ENCODE results near the gene PAGE5.

PAGE5 gene, protein sequence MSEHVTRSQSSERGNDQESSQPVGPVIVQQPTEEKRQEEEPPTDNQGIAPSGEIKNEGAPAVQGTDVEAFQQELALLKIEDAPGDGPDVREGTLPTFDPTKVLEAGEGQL

DNA sequence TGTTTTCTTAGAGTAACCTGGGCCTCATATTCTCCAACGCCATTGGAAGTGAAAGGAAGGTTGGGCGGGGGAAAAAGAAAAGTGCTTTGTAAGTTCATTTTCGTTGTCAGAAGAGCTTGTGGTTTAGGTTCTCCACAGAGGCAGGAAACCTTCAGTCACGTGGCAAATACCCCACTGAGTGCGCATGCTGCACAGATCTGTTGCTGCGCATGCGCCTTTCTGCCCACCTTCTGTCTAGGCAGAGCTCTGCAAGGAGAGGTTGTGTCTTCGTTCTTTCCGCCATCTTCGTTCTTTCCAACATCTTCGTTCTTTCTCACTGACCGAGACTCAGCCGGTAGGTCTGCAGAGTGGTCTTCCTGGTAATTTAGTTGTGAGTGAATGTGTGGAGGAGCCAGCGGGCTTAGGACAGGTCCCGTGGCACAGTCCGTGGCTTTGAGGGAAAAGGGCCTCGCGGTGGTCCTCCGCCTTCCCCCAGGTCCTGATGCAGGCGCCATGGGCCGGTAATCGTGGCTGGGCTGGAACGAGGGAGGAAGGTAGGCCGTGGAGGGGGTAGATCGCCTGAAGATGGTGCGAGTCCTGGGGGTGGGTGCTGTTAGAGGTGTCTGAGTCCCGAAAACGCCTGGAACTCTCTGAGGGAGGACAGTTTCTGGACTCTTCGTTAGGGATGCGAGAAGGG lies at the start of gene PAGE5:
Gene PAGE5 (plus strand): TSS at position 228 of the 676 bp plus-strand sequence. CDS start 1,037 bp downstream, outside the sequence.
- FAIRE-seq: no peak

DNA sequence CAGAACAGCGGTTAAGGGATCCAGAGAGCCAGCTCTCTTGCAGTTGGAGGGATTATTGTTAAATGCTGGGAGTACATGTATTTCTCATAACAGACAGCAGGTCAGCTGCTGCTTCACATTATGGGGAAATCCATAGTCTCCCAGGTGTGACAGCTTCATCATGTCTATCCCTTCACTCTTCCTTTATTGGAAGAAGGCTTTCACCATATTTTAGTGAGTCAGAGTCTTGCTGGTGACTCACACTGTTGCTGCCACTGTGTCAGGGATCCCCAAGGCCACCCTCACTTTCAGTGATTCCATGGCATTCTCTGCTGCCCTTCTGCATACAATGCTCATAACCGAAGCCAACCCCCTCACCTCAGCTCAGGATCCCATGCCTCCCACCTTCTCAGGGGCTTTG lies 32.9 kb upstream of the PAGE5 start:
- no peak for FAIRE-seq

DNA sequence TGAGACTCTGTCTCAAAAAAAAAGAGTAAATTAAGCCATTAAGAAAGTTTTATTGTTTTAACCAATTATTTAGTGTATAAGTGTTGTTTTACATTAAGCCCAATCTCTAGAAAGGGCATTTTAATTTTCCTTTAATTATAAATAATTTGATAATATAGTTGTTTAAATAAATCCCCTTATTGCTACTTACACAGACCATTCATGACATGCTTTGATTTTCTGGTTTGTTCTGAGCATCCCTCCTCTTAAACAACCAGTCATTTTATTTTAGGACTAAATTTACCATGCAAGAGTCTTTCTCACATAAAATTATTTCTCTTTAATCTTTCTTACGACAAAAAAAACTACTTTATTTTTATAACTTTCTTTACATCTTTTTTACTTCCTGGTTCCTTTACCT lies 23.5 kb upstream of the PAGE5 start:
- no peak for FAIRE-seq

DNA sequence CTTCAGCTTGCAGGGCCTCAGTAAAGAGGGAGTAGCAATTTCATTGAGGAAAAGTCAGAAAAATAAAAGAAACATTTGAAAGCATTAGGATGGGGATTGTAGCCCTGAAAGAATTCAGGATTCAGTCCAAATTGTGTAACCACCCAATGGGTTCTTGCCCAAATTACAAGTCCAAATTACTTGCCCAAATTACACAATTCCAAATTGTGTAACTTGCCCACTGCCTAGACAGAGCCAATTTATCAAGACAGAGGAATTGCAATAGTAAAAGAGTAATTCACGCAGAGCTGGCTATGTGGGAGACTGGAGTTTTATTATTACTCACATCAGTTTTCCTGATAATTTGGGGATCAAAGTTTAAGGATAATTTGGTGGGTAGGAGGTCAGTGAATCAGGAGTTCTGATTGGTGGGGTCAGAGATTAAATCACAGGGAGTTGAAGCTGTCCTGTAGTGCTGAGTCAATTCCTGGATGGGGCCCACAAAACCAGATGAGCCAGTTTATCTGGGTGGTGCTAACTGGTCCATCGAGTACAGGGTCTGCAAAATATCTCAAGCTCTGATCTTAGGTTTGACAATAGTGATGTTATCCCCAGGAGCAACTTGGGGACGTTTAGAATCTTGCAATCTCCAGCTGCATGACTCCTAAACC lies 18.1 kb upstream of the PAGE5 start:
- FAIRE-seq: no peak

DNA sequence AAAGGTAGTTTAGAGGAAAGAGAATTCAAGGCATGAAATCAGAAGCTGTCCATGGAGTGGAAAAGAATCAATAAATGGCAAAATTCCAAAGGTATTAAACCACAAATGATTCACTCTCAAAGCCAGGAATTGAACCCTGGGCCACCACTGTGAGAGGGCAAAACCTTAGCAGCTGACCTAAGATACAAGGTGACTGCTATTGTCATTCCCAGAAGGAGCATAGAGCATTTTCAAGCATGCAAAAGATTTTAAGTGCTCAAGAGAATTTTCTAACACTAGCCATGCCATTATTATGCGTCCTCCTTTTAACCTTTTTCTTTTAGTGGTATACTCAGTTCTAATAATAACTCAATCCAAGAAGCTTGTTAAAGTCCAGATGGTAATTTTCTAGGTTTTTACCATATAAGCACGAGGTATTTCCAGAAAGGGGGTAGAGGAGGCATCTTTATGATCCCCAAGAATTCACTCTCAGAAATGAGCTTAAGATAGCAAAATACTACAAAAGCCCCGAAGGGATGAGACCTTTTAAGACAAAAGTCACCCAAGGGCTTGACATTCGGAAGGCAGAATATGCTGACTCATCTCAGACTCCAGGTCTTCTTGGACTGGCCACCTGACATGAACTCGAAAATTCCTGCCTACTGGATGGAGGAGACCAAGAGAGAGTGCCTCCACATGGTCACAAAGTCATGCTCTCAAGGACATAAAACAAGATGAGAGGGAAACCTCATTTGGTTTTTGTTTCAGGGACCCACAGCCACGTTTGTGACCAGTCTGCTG lies 13.8 kb upstream of the PAGE5 start:
- FAIRE-seq: no peak

DNA sequence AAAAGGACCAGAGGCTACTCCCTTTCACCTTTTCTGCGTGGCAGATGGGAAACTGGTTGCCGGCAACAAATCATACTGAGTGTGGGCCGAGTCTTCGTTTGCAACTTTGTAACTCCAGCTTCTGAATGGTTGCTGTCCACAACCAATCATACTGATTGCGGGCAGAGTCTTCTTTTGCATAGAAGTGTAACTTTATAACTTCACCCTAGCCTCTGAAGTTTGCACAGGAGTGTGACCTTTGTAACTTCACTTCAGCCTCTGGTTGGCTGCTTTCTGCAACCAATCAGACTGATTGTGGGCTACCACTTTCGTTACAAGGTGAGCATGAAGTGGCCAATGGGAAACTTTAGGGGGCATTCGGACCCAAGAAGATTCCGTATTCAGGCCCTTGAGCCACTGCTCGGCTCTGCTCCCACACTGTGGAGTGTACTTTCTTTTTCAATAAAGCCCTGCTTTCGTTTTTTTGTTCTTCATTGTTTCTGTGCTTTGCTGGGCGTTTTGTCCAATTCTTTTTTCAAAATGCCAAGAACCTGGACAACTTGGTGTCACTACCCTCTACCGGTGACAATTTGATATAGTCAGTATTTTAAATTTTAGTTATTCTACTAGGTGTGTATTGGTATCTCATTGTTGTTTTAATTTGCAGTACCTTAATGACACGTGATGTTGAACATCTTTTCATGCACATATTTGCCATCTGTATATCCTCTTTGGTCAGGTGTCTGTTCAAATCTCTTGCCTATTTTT lies 9.0 kb upstream of the PAGE5 start:
- FAIRE-seq: peak; percentile 78

DNA sequence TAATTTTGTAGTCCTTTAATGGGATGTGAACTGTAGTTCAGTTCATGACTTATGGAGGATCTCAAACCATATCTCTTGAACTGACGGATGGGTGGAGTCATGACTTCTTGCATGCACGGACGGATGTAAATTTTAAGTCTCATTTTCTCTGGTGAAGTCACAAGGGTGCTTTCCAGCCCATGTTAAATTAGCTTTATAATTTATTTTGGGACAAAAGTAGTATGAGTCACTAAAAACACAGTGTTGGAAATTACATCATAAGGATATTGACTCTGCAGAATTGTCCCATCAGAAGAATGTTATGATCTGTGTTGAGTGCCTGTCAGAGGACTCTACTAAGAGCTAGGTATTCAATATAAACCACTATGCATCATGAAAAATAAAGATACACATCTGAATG lies 6.8 kb upstream of the PAGE5 start:
- FAIRE-seq: no peak

DNA sequence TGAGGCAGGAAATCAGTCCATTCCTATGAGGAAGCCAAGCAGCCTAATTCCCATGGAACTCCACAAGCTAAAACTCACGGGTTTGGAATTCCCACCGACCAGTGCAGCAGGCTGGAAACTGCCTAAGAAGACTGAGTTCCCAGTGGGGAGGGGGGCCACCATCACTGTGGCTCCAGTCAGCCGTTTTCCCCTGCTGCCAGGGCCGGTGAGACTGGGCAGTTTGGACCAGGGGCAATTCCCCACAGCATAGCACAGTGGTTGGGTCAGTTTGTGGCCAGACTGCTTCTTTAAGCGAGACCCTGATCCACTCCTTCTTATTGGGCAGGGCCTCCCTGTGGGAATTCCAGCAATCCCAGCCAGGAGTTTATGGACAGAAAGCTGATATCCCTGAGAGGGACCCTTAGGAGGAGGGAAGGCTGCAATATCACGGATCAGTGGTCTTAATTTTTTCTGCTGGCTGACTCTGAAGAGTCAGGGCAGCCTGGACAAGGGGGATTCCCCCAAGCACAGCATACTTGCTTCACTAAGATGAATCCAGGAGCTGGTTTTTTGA lies 20.7 kb downstream of the PAGE5 start:
- FAIRE-seq: no peak

DNA sequence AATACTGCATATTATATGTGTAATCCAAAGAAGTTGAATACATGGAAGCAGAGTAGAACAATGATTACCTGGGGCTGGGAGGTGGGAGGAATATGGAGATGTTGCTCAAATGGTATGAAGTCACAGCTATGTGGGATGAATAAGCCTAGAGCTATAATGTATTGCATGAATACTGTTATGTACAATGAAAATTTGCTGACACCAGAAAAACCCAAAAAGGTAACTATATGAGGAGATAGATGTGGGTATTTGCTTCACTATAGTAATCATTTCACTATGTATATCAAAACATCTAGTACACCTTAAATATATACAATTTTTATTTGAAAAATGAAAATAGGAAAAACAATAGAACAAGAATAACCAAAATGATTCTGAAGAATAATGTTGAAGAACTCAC lies 33.4 kb downstream of the PAGE5 start:
- no peak for FAIRE-seq

DNA sequence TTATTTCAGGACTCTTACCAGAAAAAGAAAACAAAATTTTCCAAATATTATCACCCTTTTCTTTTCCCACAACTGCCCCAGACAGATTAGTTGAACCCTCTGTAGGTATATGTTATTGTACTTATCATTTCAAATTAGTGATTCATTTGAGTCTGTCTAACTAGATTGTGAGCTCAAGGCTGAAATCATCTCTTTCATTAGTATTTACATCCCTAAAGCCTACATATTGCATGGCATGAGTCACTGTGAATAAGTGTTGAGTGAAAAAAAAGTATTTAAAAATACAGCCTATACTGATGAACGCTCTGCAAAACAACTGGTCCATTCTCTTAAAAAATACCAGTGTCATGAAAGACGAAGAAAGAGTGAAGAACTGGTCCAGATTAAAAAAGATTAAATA lies 40.7 kb downstream of the PAGE5 start:
- no peak for FAIRE-seq

DNA sequence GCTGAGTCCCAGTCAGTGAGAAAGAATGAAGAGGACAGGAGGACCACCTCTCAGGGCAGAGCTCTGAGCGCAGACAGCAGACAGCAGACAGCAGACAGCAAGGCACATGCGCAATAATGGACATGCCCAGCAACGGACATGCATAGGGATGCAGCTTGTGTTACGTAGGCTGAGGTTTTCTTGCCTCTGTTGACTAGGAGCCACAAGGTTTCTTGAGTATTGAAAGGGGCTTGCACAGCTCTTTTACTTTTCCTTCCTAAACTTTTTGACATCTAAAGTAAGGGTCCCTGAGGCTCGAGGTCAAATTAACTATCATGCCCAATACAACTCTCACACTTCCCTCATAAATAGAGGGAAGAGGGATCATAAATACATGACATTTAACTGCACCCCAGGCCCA lies 44.7 kb downstream of the PAGE5 start, which contains the start of gene PAGE3:
Gene PAGE3 (minus strand): TSS at position 101 of the 400 bp plus-strand sequence. CDS start 1,013 bp downstream, outside the sequence.
- no peak for FAIRE-seq

All from A204.1 (cell line).